ENCODE data around the gene CRB2.
A peak's percentile ranks its signal among the peaks of the same experiment; 100 is the strongest.

CRB2 gene

GRCh38 chr9:123326187-123326586 is 29.8 kb upstream of the CRB2 start:
- H3K4me3 ChIP-seq (replicated peaks; ENCODE audit: insufficient read depth, low read length): no peak overlapping the region
- DNase-seq (ENCODE audit: low read depth in 1 of 2, low spot score in 1 of 2): no peak
- no peak for TF ChIP-seq CTCF (IDR thresholded peaks at IDR 0.05; ENCODE audit: insufficient read depth, low read length)
- no peak for TF ChIP-seq SPI1 (IDR thresholded peaks at IDR 0.05; ENCODE audit: borderline replicate concordance, low read depth)
- TF ChIP-seq POLR2AphosphoS5 (IDR thresholded peaks at IDR 0.05; ENCODE audit: low read depth): no peak
- TF ChIP-seq GABPA (IDR thresholded peaks at IDR 0.05; ENCODE audit: low read depth): no peak
- TF ChIP-seq REST (IDR thresholded peaks at IDR 0.05; ENCODE audit: insufficient replicate concordance, low read depth): no peak
- H3K27me3 ChIP-seq (ENCODE audit: insufficient read depth, poor library complexity, severe bottlenecking): no peaks in the 10 kb centered on the region
- no peak overlapping the region for H3K27ac ChIP-seq (replicated peaks)

- H3K27ac ChIP-seq (replicated peaks): no peak overlapping the region
- TF ChIP-seq CTCF (IDR thresholded peaks at IDR 0.05; ENCODE audit: insufficient read depth, low read length): no peak
- TF ChIP-seq SPI1 (IDR thresholded peaks at IDR 0.05; ENCODE audit: borderline replicate concordance, low read depth): peak; percentile 95
- TF ChIP-seq GABPA (IDR thresholded peaks at IDR 0.05; ENCODE audit: low read depth): no peak
- peak in 1 of 2 experiments; percentile 73 for DNase-seq (ENCODE audit: low read depth in 1 of 2, low spot score in 1 of 2)
Observed at GRCh38 chr9:123326662-123327093, 29.3 kb upstream of the CRB2 start.

GRCh38 chr9:123327697-123328100 is 28.3 kb upstream of the CRB2 start:
- H3K27me3 ChIP-seq (ENCODE audit: insufficient read depth, poor library complexity, severe bottlenecking): no peaks in the 10 kb centered on the region
- H3K4me3 ChIP-seq (replicated peaks; ENCODE audit: insufficient read depth, low read length): no peak overlapping the region
- no peak for DNase-seq (ENCODE audit: low read depth in 1 of 2, low spot score in 1 of 2)
- no peak overlapping the region for H3K27ac ChIP-seq (replicated peaks)
- TF ChIP-seq GABPA (IDR thresholded peaks at IDR 0.05; ENCODE audit: low read depth) (no peak), CTCF (IDR thresholded peaks at IDR 0.05; ENCODE audit: insufficient read depth, low read length) (no peak), REST (IDR thresholded peaks at IDR 0.05; ENCODE audit: insufficient replicate concordance, low read depth) (no peak), SPI1 (IDR thresholded peaks at IDR 0.05; ENCODE audit: borderline replicate concordance, low read depth) (no peak), POLR2AphosphoS5 (IDR thresholded peaks at IDR 0.05; ENCODE audit: low read depth) (no peak)

More at GRCh38 chr9:123326662-123327093, 29.3 kb upstream of the CRB2 start:
- Histone ChIP-seq H3K27me3 (ENCODE audit: insufficient read depth, poor library complexity, severe bottlenecking) (no peaks in the 10 kb centered on the region), H3K4me3 (replicated peaks; ENCODE audit: insufficient read depth, low read length) (no peak overlapping the region)

GRCh38 chr9:123329329-123329955 is 26.6 kb upstream of the CRB2 start:
- no peak for TF ChIP-seq REST (IDR thresholded peaks at IDR 0.05; ENCODE audit: insufficient replicate concordance, low read depth)
- peak; percentile 4; the same call in 1 of the 2 replicates for TF ChIP-seq SPI1 (IDR thresholded peaks at IDR 0.05; ENCODE audit: borderline replicate concordance, low read depth)
- 0 out of 2 replicates have a peak, but pooled peaks have one; percentile 32 for TF ChIP-seq POLR2AphosphoS5 (IDR thresholded peaks at IDR 0.05; ENCODE audit: low read depth)
- no peak overlapping the region for H3K27ac ChIP-seq (replicated peaks)
- peak; percentile 73 to 82 for DNase-seq (ENCODE audit: low read depth in 1 of 2, low spot score in 1 of 2)
- H3K27me3 ChIP-seq (ENCODE audit: insufficient read depth, poor library complexity, severe bottlenecking): no peaks in the 10 kb centered on the region
- H3K4me3 ChIP-seq (replicated peaks; ENCODE audit: insufficient read depth, low read length): no peak overlapping the region
